Activated naive CD4-positive, alpha-beta T cell treated with anti-CD3 and anti-CD28 coated beads, Interleukin-2, amount 50 U/mL, for 16 hours (primary cell): ENCODE data around the gene EPS8.

Source experiments
- DNase-seq: peaks from one replicate; pipeline ENCODE4 v3.0.0-alpha.2; 2020

The EPS8 gene

GRCh38 chr12:15712823-15713660 lies 76.1 kb downstream of the EPS8 start:
- DNase-seq = no peak

- DNase-seq = no peak
These were observed 77.0 kb downstream of the EPS8 start for GRCh38 chr12:15712160-15712559.

DNA sequence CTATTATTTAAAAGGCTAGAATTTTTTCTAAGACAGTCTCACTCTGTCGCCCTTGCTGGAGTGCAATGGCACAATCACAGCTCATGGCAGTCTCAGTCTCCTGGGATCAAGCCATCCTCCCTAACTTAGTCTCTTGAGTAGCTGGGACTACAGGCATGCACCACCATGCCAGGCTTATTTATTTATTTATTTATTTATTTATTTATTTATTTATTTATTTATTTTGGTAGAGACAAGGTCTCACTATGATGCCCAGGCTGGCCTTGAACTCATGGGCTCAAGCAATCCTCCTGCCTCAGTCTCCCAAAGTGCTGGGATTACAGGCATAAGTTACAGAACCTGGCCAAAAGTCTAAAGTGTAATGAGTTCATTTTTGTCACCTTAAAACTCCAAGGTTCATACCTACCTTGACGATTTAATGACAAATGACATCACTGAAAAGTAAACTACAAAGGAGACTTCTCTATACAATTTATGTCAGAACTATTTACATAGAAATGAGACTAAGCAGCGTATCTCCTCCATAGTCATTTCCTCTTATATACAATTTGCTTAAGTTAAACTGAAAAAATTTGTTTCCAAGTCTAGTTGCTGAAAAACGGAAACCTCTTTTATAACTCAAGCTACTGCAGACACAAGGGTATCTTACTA lies 78.2 kb downstream of the EPS8 start:
- DNase-seq = no peak

DNA sequence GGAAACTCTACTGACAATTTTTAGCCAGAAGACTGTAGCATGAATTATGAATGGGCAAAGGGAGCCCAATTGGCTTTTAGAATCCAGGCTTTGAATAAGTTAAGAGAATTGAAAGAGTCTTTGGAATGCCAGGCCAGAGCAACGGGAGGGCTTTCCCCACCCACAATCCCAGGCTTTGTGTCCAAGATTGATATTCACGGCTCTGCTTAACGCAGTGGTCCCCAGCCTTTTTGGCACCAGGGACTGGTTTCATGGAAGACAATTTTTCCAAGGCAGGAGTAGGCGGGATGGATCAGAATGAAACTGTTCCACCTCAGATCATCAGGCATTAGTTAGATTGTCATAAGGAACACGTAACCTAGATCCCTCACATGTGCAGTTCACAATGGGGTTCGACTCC lies 79.6 kb downstream of the EPS8 start:
- DNase-seq = no peak

DNA sequence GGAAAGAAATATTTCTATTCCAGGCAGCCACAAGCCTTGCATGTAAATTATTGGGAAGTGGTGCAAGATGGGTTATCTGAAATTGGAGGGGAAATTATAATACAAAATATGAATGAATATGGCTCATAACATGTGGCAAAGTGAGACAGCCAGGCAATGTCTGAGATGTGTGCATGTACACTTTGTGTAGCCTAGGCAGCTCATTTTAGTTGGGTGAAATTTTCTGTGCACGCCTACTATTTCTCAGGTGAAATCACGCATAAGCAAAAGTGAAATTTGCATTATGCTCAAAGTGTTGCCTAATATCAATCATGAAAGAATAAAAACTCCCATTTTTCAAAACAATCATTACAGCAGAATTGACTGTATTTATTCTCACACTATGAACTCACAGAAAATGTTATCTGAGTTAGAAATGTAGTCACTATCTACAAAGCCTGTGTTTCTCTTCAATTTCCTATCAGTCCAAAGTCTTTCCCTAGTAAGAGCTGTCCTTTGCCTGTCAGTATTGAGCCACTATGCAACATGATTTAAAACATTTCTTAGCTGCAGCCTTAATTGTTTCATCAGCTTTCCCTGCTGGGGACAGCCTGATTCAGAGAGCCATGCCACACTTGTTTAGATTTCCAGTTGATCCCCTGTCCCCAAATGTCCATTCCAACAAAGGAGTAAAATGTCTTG lies 80.7 kb downstream of the EPS8 start:
- DNase-seq = no peak

GRCh38 chr12:15707516-15708199 lies 81.5 kb downstream of the EPS8 start:
- DNase-seq = no peak

GRCh38 chr12:15706010-15706676 lies 83.0 kb downstream of the EPS8 start:
- DNase-seq = no peak

- no peak for DNase-seq
These were observed 83.6 kb downstream of the EPS8 start for GRCh38 chr12:15705606-15706005.

DNA sequence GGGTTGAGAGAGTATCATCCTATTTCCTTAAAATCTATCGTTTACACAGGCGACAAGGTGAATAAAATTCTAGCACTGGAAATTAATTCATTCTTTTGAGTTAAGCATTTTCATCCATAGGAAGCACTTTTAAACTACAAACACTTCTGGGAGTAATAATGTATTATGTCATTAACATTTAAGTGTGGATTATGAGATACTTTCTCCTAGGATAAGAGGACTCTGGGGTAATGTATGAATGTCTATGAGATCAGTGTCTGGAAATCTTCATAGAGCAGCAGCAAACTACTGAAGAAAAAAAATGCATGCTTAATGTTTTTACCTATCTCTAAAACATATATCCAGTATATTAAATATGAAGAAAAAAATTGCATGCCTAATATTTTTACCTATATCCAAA lies 86.9 kb downstream of the EPS8 start:
- no peak for DNase-seq

GRCh38 chr12:15701631-15702156 lies 87.5 kb downstream of the EPS8 start:
- no peak for DNase-seq

- no peak for DNase-seq
These were observed 88.0 kb downstream of the EPS8 start for GRCh38 chr12:15701206-15701605.

GRCh38 chr12:15700595-15700994 lies 88.6 kb downstream of the EPS8 start:
- DNase-seq = no peak

DNA sequence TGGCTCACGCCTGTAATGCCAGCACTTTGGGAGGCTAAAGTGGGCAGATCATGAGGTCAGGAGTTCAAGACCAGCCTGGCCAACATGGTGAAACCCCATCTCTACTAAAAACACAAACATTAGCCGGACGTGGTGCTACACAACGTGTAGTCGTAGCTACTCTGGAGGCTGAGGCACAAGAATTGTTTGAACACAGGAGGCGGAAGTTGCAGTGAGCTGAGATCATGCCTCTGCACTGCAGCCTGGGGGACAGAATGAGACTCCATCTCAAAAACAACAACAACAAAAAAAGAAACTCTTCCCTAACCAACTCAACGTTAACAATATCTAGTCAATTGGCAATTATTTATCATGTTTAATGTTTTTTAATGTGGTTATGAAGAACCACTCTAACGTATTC lies 89.3 kb downstream of the EPS8 start:
- no peak for DNase-seq

DNA sequence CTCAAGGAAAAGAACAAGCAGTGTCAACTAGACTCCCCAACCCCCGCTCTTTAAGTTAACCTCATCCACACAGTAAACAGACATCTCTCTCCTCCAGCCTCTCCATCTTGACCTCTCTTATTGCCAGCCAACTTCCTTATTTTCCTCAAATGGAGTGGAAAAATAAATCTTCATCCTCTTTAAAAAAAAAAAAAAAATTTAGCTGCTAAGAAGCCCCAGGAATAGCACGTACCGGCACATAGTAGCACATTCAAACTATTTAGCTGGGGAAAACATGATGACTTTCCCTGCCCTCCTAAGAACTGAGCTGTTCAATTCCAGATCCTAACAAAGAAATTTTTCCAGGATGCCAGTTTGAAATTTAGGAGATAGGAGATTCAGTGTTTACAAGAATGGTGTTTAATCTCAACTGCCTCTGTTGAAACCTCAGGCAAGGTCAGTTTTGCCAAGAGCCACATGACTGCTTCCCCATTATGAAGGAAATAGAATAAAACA lies 90.8 kb downstream of the EPS8 start:
- DNase-seq = no peak

DNA sequence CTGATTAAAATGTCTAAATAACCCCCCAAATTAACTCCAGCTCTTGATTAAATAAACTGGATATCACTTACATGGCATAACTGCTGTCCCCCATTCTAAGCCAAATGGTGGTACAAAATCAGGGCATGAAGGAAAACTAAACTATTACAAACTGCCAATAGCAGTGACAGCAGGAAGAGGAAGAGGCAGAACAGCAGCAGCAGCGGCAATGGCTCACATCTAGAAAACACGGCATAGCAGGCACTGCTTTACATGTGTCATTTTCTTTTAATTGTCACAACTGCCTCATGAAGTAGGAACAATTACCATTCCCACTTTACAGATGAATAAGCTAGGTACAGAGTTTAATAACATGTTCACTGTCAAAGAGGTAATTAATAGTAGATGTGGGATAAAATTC lies 92.0 kb downstream of the EPS8 start:
- no peak for DNase-seq

DNA sequence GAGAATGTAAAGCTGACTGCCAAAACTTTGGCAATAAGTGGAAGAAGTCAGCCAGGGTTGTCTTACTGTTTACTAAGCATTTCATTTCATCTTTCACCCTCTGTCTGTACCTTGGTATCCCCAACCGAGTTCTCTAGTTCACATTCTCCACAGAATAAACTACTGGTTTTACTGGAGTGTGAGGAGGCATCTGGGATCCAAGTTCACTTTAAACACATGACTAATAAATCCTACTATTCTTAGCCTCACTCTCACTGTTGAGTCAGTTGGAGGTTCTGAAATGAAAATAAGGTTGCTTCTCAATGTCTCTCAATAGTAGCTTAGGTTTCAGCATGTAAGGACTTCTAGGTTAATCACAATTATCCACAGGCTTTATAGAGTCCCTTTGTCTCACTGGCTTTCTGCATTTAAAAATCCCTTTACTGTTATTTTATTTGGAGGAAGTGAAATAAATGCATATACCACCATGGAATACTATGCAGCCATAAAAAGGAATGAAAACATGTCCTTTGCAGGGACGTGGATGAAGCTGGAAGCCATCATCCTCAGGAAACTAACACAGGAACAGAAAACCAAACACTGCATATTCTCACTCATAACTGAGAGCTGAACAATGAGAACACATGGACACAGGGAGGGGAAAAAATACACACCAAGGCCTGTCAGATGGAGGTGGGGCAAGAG lies 95.8 kb downstream of the EPS8 start:
- DNase-seq = no peak

GRCh38 chr12:15691388-15691787 lies 97.8 kb downstream of the EPS8 start:
- DNase-seq = no peak

DNA sequence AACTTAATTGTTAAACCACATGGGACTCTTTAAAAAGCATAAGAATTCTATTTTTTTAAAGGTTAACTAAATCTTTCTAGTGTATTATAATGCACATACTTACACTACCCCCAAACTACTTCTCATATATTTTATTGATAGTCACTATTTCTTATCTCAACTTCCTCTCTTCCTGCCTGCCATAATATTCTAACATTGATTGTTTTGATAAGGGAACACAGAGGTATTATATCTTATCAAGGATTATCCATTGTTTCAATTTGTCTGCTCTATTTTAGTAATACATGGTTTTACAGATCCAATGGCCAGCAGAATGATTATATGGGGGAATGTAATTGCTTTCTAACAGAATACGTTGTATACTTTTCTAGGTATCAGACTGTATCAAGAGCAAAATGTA lies 98.9 kb downstream of the EPS8 start:
- DNase-seq = no peak

- DNase-seq = no peak
These were observed 99.4 kb downstream of the EPS8 start for GRCh38 chr12:15689751-15690191.

DNA sequence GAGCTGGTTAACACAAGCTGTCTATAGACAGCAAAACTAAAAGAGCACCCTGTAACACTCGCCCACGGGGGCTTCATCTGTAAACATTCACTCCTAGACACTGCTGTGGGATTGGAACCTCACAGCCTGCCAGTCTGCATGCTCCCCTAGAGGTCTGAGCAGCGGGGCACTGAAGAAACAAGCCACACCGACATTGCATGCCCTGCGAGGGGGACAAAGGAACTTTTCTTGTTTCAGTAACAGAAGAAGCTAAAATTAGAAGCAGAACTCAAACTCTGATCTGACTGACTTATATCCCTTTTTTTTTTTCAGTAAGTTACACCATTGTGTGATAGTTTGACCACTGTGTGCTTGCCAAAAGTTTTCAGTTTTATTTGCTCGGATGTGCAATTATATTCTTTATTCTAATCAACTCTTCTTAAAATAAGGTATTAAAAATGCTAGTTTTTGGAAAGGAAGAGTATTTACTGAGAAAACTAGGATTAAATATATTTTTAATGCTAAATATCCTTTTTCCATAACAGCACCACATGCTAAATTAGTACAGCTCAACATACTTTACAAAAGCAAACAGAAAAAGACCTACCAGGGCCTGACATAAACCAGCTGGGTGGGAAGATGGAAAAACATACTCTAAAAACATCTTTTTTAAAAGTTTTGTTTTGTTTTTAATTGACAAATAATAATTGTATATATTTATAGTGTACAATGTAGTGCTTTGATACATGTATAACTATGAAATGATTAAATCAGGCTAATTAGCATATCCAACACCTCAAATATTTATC lies 100.2 kb downstream of the EPS8 start:
- no peak for DNase-seq

DNA sequence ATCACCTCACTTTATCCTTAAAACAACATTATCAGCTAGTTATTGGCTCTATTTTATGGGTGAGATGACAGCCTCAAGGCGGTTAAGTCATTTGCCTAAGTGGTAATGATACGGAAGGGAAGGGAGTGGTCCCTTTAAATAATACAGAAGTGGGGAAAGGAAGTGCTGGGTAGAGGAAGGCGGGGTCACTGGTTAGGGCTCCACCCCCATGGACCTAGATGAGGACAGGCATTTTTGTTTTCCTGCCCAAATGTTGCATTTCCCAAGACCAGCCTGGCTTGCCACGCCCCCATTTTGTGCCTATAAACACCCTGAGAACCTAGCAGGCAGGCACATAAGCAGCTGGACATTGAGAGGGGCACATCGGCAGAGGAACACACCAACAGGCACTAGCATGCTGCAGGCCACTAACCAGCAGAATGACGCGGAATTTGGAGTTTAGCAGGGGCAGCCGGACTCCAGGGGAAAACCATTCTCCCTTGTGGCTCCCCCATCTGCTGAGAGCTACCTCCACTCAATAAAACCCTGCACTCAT lies 100.9 kb downstream of the EPS8 start:
- no peak for DNase-seq
